Measurements from ENCODE around the gene NGRN. TPM values are rescaled to one million over a fixed set of nuclear protein-coding genes. Genes with fewer than 3 reads are reported as not detected.

Gene NGRN
- total RNA-seq, result 43.1 and 66.6 TPM in 2 replicates

GRCh38 chr15:90265271-90266060 is at the start of gene NGRN:
TSS of gene NGRN (plus strand) at chr15:90265672. CDS start at chr15:90265713, 41 bp downstream.

GRCh38 chr15:90233387-90234095 is 31.9 kb upstream of the NGRN start, which contains the start of gene CIB1:
TSS of gene CIB1 (minus strand) at chr15:90233941. CDS start at chr15:90233885, 56 bp downstream.

GRCh38 chr15:90234096-90234988 is 31.1 kb upstream of the NGRN start, which contains the start of gene GDPGP1:
TSS of gene GDPGP1 (plus strand) at chr15:90234209. CDS start at chr15:90240909, 6,700 bp downstream.

GRCh38 chr15:90249203-90249863 is 16.1 kb upstream of the NGRN start, which contains the start of gene TTLL13:
TSS of gene TTLL13 (plus strand) at chr15:90249556. CDS start at chr15:90250631, 1,075 bp downstream.

Other genes with a start within 250 kb of the NGRN start
- gene IDH2, start 163.2 kb upstream of the NGRN start, total RNA-seq, result 65.2 and 91.8 TPM in 2 replicates
- gene SEMA4B, start 64.3 kb upstream of the NGRN start, total RNA-seq, result 10.9 and 65.6 TPM in 2 replicates
- 41.0 and 47.0 TPM in 2 replicates for gene CIB1, start 31.7 kb upstream of the NGRN start, total RNA-seq
- gene GDPGP1, start 31.5 kb upstream of the NGRN start, total RNA-seq, result 5.9 and 7.4 TPM in 2 replicates
- under 0.01 TPM in 1 of 2 replicates, not detected in the other for gene TTLL13, start 16.1 kb upstream of the NGRN start, total RNA-seq
- 0.72 and 1.0 TPM in 2 replicates for gene ZNF774, start 86.6 kb downstream of the NGRN start, total RNA-seq
- gene IQGAP1, start 122.6 kb downstream of the NGRN start, total RNA-seq, result 206 and 279 TPM in 2 replicates